ENCODE data around the gene BCAS3.

DNA sequence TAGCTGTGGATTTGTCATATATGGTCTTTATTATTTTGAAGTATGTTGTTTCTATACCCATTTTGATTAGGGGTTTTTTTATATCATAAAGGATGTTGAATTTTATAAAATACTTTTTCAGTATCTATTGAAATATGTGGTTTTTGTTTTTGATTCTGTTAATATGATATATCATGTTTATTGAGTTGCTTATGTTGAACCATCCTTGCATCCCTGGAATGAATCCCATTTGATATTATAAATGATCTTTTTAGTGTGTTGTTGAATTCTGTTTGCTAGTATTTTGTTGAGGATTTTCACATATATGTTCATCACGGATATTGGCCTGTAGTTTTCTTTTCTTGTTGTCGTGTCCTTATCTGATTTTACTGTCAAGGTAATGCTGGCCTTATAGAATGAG is 286.5 kb downstream of the BCAS3 start:
- TF ChIP-seq, protein P1, sequence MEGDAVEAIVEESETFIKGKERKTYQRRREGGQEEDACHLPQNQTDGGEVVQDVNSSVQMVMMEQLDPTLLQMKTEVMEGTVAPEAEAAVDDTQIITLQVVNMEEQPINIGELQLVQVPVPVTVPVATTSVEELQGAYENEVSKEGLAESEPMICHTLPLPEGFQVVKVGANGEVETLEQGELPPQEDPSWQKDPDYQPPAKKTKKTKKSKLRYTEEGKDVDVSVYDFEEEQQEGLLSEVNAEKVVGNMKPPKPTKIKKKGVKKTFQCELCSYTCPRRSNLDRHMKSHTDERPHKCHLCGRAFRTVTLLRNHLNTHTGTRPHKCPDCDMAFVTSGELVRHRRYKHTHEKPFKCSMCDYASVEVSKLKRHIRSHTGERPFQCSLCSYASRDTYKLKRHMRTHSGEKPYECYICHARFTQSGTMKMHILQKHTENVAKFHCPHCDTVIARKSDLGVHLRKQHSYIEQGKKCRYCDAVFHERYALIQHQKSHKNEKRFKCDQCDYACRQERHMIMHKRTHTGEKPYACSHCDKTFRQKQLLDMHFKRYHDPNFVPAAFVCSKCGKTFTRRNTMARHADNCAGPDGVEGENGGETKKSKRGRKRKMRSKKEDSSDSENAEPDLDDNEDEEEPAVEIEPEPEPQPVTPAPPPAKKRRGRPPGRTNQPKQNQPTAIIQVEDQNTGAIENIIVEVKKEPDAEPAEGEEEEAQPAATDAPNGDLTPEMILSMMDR (conservative IDR thresholded peaks at IDR 0.05; ENCODE audit: low read depth, low read length): no peak
- no peak for TF ChIP-seq EZH2 (IDR thresholded peaks at IDR 0.05; ENCODE audit: borderline replicate concordance, low read depth, low read length, poor library complexity, severe bottlenecking)

Data from A673 (cell line).